ENCODE data around the gene OSBPL2.

DNA sequence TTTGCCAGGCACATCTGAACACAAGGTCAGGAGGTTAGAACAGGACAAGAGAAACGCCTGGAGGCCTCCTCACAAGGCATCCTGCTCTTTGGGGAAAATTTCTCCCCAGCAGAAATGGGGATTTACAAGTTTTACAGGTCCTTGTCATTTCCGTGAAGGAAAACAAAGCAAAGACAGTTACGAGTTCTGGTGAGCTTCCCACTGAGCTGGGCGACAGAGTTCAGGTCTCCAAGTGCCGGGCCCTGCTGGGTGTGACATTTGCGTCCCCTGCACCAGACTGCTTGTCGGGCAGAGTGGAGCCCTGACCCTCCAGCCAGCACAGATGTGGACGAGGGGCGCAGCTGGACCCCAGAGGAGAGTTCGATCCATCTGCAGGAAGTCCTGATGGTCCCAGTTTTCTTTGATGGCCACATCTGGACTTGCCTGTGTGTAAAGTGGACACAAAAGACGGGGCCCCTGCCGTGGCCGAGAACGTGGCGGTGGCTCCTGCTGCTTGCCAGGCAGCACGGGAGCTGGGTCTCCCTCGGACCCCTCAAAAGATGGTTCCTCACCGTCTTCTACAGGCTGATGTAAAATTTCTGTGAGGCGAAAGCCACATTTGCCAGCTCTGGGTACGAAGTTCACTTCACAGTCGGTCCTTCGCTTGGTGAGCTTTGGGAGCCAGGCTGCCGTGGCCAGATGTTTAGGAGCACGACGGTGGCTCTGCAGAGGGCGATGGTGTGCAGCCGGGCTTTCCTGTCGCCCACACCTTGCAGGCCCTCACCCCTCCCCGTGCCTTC is 59.3 kb downstream of the OSBPL2 start:
- no peak for TF ChIP-seq POLR2A (IDR thresholded peaks at IDR 0.05)
- TF ChIP-seq, protein P1, sequence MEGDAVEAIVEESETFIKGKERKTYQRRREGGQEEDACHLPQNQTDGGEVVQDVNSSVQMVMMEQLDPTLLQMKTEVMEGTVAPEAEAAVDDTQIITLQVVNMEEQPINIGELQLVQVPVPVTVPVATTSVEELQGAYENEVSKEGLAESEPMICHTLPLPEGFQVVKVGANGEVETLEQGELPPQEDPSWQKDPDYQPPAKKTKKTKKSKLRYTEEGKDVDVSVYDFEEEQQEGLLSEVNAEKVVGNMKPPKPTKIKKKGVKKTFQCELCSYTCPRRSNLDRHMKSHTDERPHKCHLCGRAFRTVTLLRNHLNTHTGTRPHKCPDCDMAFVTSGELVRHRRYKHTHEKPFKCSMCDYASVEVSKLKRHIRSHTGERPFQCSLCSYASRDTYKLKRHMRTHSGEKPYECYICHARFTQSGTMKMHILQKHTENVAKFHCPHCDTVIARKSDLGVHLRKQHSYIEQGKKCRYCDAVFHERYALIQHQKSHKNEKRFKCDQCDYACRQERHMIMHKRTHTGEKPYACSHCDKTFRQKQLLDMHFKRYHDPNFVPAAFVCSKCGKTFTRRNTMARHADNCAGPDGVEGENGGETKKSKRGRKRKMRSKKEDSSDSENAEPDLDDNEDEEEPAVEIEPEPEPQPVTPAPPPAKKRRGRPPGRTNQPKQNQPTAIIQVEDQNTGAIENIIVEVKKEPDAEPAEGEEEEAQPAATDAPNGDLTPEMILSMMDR (IDR thresholded peaks at IDR 0.05) = no peak

Measured in testis (tissue), 2 donors.